Measurements from ENCODE around the gene PPARA.

PPARA gene

GRCh38 chr22:46237453-46238124, 87.3 kb downstream of the PPARA start:
- DNase-seq (ENCODE audit: low spot score), result no peak
- in situ Hi-C loops (cut with MboI; ENCODE audit: low pct_unique_long_range_greater_than_20kb, low sequenced_read_pairs, unreplicated experiment), result no loop called here
- TF ChIP-seq, protein P1, sequence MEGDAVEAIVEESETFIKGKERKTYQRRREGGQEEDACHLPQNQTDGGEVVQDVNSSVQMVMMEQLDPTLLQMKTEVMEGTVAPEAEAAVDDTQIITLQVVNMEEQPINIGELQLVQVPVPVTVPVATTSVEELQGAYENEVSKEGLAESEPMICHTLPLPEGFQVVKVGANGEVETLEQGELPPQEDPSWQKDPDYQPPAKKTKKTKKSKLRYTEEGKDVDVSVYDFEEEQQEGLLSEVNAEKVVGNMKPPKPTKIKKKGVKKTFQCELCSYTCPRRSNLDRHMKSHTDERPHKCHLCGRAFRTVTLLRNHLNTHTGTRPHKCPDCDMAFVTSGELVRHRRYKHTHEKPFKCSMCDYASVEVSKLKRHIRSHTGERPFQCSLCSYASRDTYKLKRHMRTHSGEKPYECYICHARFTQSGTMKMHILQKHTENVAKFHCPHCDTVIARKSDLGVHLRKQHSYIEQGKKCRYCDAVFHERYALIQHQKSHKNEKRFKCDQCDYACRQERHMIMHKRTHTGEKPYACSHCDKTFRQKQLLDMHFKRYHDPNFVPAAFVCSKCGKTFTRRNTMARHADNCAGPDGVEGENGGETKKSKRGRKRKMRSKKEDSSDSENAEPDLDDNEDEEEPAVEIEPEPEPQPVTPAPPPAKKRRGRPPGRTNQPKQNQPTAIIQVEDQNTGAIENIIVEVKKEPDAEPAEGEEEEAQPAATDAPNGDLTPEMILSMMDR (IDR thresholded peaks at IDR 0.05; ENCODE audit: extremely low read depth, insufficient read depth, missing control alignments), result no peak

- DNase-seq (ENCODE audit: low spot score), result no peak
- in situ Hi-C loops (cut with MboI; ENCODE audit: low pct_unique_long_range_greater_than_20kb, low sequenced_read_pairs, unreplicated experiment), result no loop called here
- TF ChIP-seq, protein P1 (IDR thresholded peaks at IDR 0.05; ENCODE audit: extremely low read depth, insufficient read depth, missing control alignments), result no peak
These were observed 88.2 kb downstream of the PPARA start for GRCh38 chr22:46238541-46238940.

GRCh38 chr22:46239261-46240048, 89.1 kb downstream of the PPARA start:
- in situ Hi-C loops (cut with MboI; ENCODE audit: low pct_unique_long_range_greater_than_20kb, low sequenced_read_pairs, unreplicated experiment), result no loop called here
- DNase-seq (ENCODE audit: low spot score), result no peak
- TF ChIP-seq, protein P1 (IDR thresholded peaks at IDR 0.05; ENCODE audit: extremely low read depth, insufficient read depth, missing control alignments), result no peak

GRCh38 chr22:46240073-46240472, 89.7 kb downstream of the PPARA start:
- in situ Hi-C loops (cut with MboI; ENCODE audit: low pct_unique_long_range_greater_than_20kb, low sequenced_read_pairs, unreplicated experiment), result no loop called here
- TF ChIP-seq, protein P1 (IDR thresholded peaks at IDR 0.05; ENCODE audit: extremely low read depth, insufficient read depth, missing control alignments), result no peak
- DNase-seq (ENCODE audit: low spot score), result no peak

DNA sequence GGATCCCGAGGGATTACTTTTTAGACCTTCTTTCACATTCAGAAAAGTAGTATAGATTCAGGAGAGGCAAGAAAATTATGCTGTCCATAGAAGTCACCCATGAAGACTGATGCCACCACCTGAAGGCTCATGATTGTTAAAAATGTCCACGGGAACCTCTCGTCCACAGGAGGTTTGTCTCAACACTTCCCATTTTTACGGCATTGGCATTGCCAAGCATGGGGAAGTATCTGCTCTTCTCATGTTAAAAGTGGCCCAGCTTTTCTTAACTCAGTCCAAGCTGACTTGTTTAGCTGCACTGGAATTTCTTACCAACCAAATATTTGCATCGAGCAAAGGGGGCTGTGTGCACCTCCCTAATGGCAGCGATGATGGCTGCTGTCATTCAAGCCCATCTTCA, 90.2 kb downstream of the PPARA start:
- TF ChIP-seq, protein P1 (IDR thresholded peaks at IDR 0.05; ENCODE audit: extremely low read depth, insufficient read depth, missing control alignments), result no peak
- in situ Hi-C loops (cut with MboI; ENCODE audit: low pct_unique_long_range_greater_than_20kb, low sequenced_read_pairs, unreplicated experiment), result no loop called here
- no peak for DNase-seq (ENCODE audit: low spot score)

DNA sequence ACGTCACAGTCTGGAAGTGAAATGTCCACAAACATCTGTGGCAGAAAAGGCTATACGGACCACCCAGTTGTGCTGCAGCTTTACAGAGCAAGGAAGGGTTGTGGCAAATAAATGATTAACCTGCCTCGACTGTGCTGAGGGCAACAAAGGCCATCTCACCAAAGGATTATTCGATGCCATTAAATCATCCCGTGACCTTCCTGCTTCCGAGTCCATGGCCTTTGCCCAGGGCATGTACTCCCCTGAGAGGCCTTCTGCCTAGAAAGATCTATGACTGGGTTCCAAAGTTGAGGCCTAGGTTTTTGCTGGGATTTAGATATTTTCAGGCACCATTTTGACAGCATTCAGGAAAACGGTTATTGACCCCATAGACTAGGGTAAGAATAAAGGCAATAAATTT, 90.6 kb downstream of the PPARA start:
- TF ChIP-seq, protein P1 (IDR thresholded peaks at IDR 0.05; ENCODE audit: extremely low read depth, insufficient read depth, missing control alignments), result no peak
- in situ Hi-C loops (cut with MboI; ENCODE audit: low pct_unique_long_range_greater_than_20kb, low sequenced_read_pairs, unreplicated experiment), result no loop called here
- no peak for DNase-seq (ENCODE audit: low spot score)

Data from GM13977 (cell line).